ENCODE results near the gene RGS14. TPM values are rescaled to one million over a fixed set of nuclear protein-coding genes. Genes with fewer than 3 reads are reported as not detected.

The RGS14 gene
- total and polyA plus RNA-seq, 2 donors (not counting 3 experiments of a cell fraction or from before 2014, with no cell fraction given), result 4.3 to 7.3 TPM

GRCh38 chr5:177393206-177393765, 35.6 kb downstream of the RGS14 start:
- H3K9ac ChIP-seq (replicated peaks; ENCODE audit: extremely low read depth, insufficient read depth, low read length), result no peak overlapping the region
- no peak overlapping the region for H3K27ac ChIP-seq (ENCODE audit: insufficient read depth, low read depth, low read length)
- intact Hi-C loops (cut with micrococcal nuclease) (loop anchor here (5.0 kb wide), 1 partner anchor 281 kb away; no protein-coding TSS in a partner anchor), dilution Hi-C loops (cut with MboI; ENCODE audit: extremely low pct_ligation_motif_present, low sequenced_read_pairs) (no loop called here)
- no peaks in the 10 kb centered on the region for H3K27me3 ChIP-seq (ENCODE audit: control insufficient read depth in 2 of 2, insufficient read depth in 2 of 2, low read length in 2 of 2)
- no peaks in the 10 kb centered on the region for H3K36me3 ChIP-seq (ENCODE audit: control insufficient read depth in 2 of 2, extremely low read depth in 1 of 2, insufficient read depth in 2 of 2, low read length in 2 of 2)
- POLR2A ChIA-PET, result no interaction called here
- H3K4me1 ChIP-seq (ENCODE audit: control insufficient read depth, extremely low read depth, insufficient read depth, low read length), result no peaks in the 10 kb centered on the region
- no peak for FAIRE-seq
- no peak overlapping the region for H2AFZ ChIP-seq (ENCODE audit: low read depth, low read length)
- no TSS peak for BruUV-seq (replicated peaks)
- no peaks in the 10 kb centered on the region for H3K79me2 ChIP-seq (ENCODE audit: control insufficient read depth, insufficient read depth, low read length)
- TF ChIP-seq MAX (IDR thresholded peaks at IDR 0.05; ENCODE audit: insufficient read depth, insufficient read length), result no peak
- no peak for TF ChIP-seq EZH2 (IDR thresholded peaks at IDR 0.05; ENCODE audit: borderline replicate concordance, low read depth, low read length, severe bottlenecking)
- no peak for TF ChIP-seq POLR2A (IDR thresholded peaks at IDR 0.05; ENCODE audit: low read depth, low read length)
- CTCF ChIA-PET, result interaction anchor here (0.9 to 5.7 kb wide), 6 partner anchors 10 to 108 kb away, joined by 3 to 246 read pairs (median 4); partner anchors contain the start of gene PRR7
- no peak for DNase-seq (ENCODE audit: low read depth, low spot score)
- no peaks in the 10 kb centered on the region for H3K9me3 ChIP-seq (replicated peaks; ENCODE audit: control insufficient read depth, insufficient read depth, low read length)
- no peak overlapping the region for H3K4me2 ChIP-seq (ENCODE audit: insufficient read depth, low read length)
- no peak overlapping the region for H3K4me3 ChIP-seq (replicated peaks in 1 of 3; ENCODE audit: insufficient read depth in 1 of 3, low read depth in 1 of 3, low read length in 3 of 3)
- H4K20me1 ChIP-seq (replicated peaks; ENCODE audit: control insufficient read depth, extremely low read depth, insufficient read depth, low read length), result no peaks in the 10 kb centered on the region
- H3K9me1 ChIP-seq (replicated peaks; ENCODE audit: control insufficient read depth, extremely low read depth, insufficient read depth, low read length), result no peaks in the 10 kb centered on the region

GRCh38 chr5:177393990-177394389, 36.3 kb downstream of the RGS14 start:
- Histone ChIP-seq H3K4me2 (ENCODE audit: insufficient read depth, low read length) (no peak overlapping the region), H4K20me1 (replicated peaks; ENCODE audit: control insufficient read depth, extremely low read depth, insufficient read depth, low read length) (no peaks in the 10 kb centered on the region), H2AFZ (ENCODE audit: low read depth, low read length) (no peak overlapping the region), H3K36me3 (ENCODE audit: control insufficient read depth in 2 of 2, extremely low read depth in 1 of 2, insufficient read depth in 2 of 2, low read length in 2 of 2) (no peaks in the 10 kb centered on the region), H3K9me3 (replicated peaks; ENCODE audit: control insufficient read depth, insufficient read depth, low read length) (no peaks in the 10 kb centered on the region), H3K4me3 (replicated peaks in 1 of 3; ENCODE audit: insufficient read depth in 1 of 3, low read depth in 1 of 3, low read length in 3 of 3) (no peak overlapping the region), H3K4me1 (ENCODE audit: control insufficient read depth, extremely low read depth, insufficient read depth, low read length) (no peaks in the 10 kb centered on the region), H3K9me1 (replicated peaks; ENCODE audit: control insufficient read depth, extremely low read depth, insufficient read depth, low read length) (no peaks in the 10 kb centered on the region), H3K27me3 (ENCODE audit: control insufficient read depth in 2 of 2, insufficient read depth in 2 of 2, low read length in 2 of 2) (no peaks in the 10 kb centered on the region), H3K27ac (ENCODE audit: insufficient read depth, low read depth, low read length) (no peak overlapping the region), H3K9ac (replicated peaks; ENCODE audit: extremely low read depth, insufficient read depth, low read length) (no peak overlapping the region), H3K79me2 (ENCODE audit: control insufficient read depth, insufficient read depth, low read length) (no peaks in the 10 kb centered on the region)
- dilution Hi-C loops (cut with MboI; ENCODE audit: extremely low pct_ligation_motif_present, low sequenced_read_pairs), result no loop called here
- FAIRE-seq, result no peak
- BruUV-seq (replicated peaks), result no TSS peak
- ChIA-PET POLR2A (no interaction called here), CTCF (interaction anchor here (1.1 to 5.7 kb wide), 3 partner anchors 10 to 56 kb away, joined by 3 to 246 read pairs (median 9); partner anchors contain the start of gene PRR7)
- TF ChIP-seq EZH2 (IDR thresholded peaks at IDR 0.05; ENCODE audit: borderline replicate concordance, low read depth, low read length, severe bottlenecking) (no peak), POLR2AphosphoS5 (IDR thresholded peaks at IDR 0.05; ENCODE audit: insufficient read depth, low read depth, low read length) (no peak), POLR2A (IDR thresholded peaks at IDR 0.05; ENCODE audit: low read depth, low read length) (no peak), JUN (IDR thresholded peaks at IDR 0.05; ENCODE audit: borderline replicate concordance, insufficient read depth, insufficient read length, low read depth) (no peak), MYC (IDR thresholded peaks at IDR 0.05; ENCODE audit: low read depth, low read length) (no peak), GATA2 (IDR thresholded peaks at IDR 0.05; ENCODE audit: insufficient read depth, insufficient read length, low read depth, low read length) (no peak), FOS (IDR thresholded peaks at IDR 0.05; ENCODE audit: borderline replicate concordance, insufficient read depth, low read length) (no peak), CTCF (IDR thresholded peaks at IDR 0.05; ENCODE audit: extremely low read depth in 1 of 2, insufficient read depth in 1 of 2, low read depth in 1 of 2, low read length in 2 of 2) (no peak), MAX (IDR thresholded peaks at IDR 0.05; ENCODE audit: insufficient read depth, insufficient read length) (no peak)
- no peak for DNase-seq (ENCODE audit: low read depth, low spot score)
- intact Hi-C loops (cut with micrococcal nuclease), result loop anchor here (5.0 kb wide), 1 partner anchor 282 kb away; no protein-coding TSS in a partner anchor
